CD4-positive, alpha-beta T cell (primary cell): Measurements from ENCODE around the gene ZNF574. TPM values are rescaled to one million over a fixed set of nuclear protein-coding genes. Genes with fewer than 3 reads are reported as not detected.

ENCODE experiments used
- ATAC-seq: fragments of 200-7000 bp; cut with Tn5 transposase; one replicate; pipeline ENCODE4 v1.10.0; 2022; ENCODE audit warnings: mild to moderate bottlenecking; ENCODE audit not compliant: poor library complexity
- CTCF ChIA-PET: fragments of 350-600 bp; sonication (Branson Sonifier 250); formaldehyde crosslinking; loops from one replicate; lab custom pipeline; 2021; ENCODE audit warnings: antibody characterized with exemption, inconsistent platforms; lab: Charles Lee
- POLR2A ChIA-PET: fragments of 350-600 bp; sonication (Branson Sonifier 250); formaldehyde crosslinking; loops from one replicate; lab custom pipeline; 2021; ENCODE audit warnings: antibody characterized with exemption, inconsistent platforms; lab: Charles Lee
- DNase-seq, 14 experiments: peaks; one replicate each; pipeline ENCODE4 v3.0.0-alpha.2; 2013 to 2020; ENCODE audit warnings: mixed read lengths in 2 of 14
- H3K27ac ChIP-seq, 2 donors: one replicate each; pipeline versions ENCODE4 v1.5.1 to v1.7.0; 2013; ENCODE audit warnings: low read length in 2 of 2, low read depth in 1 of 2, mild to moderate bottlenecking in 1 of 2
- H3K27me3 ChIP-seq, 2 experiments: 1 replicate in 1 of 2; 2 replicates in 1 of 2; pipeline versions ENCODE4 v1.6.1 to v1.7.0; 2013; ENCODE audit warnings: low read length in 2 of 2, control low read depth in 1 of 2, mild to moderate bottlenecking in 1 of 2, moderate library complexity in 1 of 2; ENCODE audit not compliant: insufficient read depth in 2 of 2, control insufficient read depth in 1 of 2
- H3K36me3 ChIP-seq: one replicate; pipeline ENCODE4 v1.6.1; 2013; ENCODE audit warnings: low read length, control low read depth; ENCODE audit not compliant: insufficient read depth
- H3K4me1 ChIP-seq: one replicate; pipeline ENCODE4 v1.6.1; 2013; ENCODE audit warnings: low read length, control low read depth; ENCODE audit not compliant: insufficient read depth
- H3K4me3 ChIP-seq: one replicate; pipeline ENCODE4 v1.5.1; 2013; ENCODE audit warnings: mild to moderate bottlenecking, low read length, moderate library complexity
- H3K9me3 ChIP-seq, 2 experiments: 1 replicate in 1 of 2; 2 replicates in 1 of 2; pipeline versions ENCODE4 v1.6.1 to v1.7.0; 2013; ENCODE audit warnings: low read length in 2 of 2, mild to moderate bottlenecking in 2 of 2, control low read depth in 1 of 2, moderate library complexity in 1 of 2; ENCODE audit not compliant: control insufficient read depth in 1 of 2, insufficient read depth in 1 of 2
- H3K27ac Mint-ChIP-seq: one replicate; pipeline ENCODE4 v1.8.0; 2020; ENCODE audit warnings: mixed read lengths
- H3K27me3 Mint-ChIP-seq: one replicate; pipeline ENCODE4 v1.8.0; 2021; ENCODE audit warnings: mixed read lengths
- H3K36me3 Mint-ChIP-seq: one replicate; pipeline ENCODE4 v1.8.0; 2021; ENCODE audit warnings: low read depth, mixed read lengths
- H3K4me1 Mint-ChIP-seq: one replicate; pipeline ENCODE4 v1.8.0; 2021; ENCODE audit warnings: low read depth, mixed read lengths
- H3K4me3 Mint-ChIP-seq: one replicate; pipeline ENCODE4 v1.8.0; 2020; ENCODE audit warnings: mild to moderate bottlenecking, mixed read lengths
- H3K9me3 Mint-ChIP-seq: one replicate; pipeline ENCODE4 v1.8.0; 2020; ENCODE audit warnings: mixed read lengths
- CTCF ChIP-seq: fragments of 200-600 bp; IDR thresholded peaks from one replicate; pipeline ENCODE4 v1.8.0; 2022; ENCODE audit warnings: antibody characterized with exemption, mild to moderate bottlenecking
- intact Hi-C, 2 experiments: fragments of 100-400 bp; cut with DNase I in 1 of 2; cut with micrococcal nuclease in 1 of 2; formaldehyde crosslinking; loops; one replicate each; pipeline versions ENCODE4 v1.15.1 to v1.9.0; 2023 to 2025; cut with DNase I, micrococcal nuclease
- total RNA-seq, 174 experiments: library from RNA in 2 of 174; stranded (reverse) in 2 of 174; gene quantifications; one replicate each; pipeline ENCODE4 v1.2.3 and lab custom pipeline; 2021 to 2026

Gene ZNF574
- total RNA-seq, 2 experiments from 2014 or later, result 21.5 to 24.0 TPM

- H3K4me1 Mint-ChIP-seq, result no peaks in the 10 kb centered on the region
- H3K27ac ChIP-seq, result no peak overlapping the region
- no peak for TF ChIP-seq CTCF
- CTCF ChIA-PET, result no interaction called here
- H3K27me3 ChIP-seq, result no peaks in the 10 kb centered on the region
- intact Hi-C loops, result no loop called here
- DNase-seq (no peak), ATAC-seq (no peak)
- no peaks in the 10 kb centered on the region for H3K9me3 ChIP-seq
- H3K4me3 Mint-ChIP-seq, result no peak overlapping the region
- no peaks in the 10 kb centered on the region for H3K36me3 ChIP-seq
- H3K27ac Mint-ChIP-seq, result no peak overlapping the region
- H3K9me3 Mint-ChIP-seq, result no peaks in the 10 kb centered on the region
- no peak overlapping the region for H3K4me3 ChIP-seq
- H3K4me1 ChIP-seq, result no peaks in the 10 kb centered on the region
- no peaks in the 10 kb centered on the region for H3K36me3 Mint-ChIP-seq
- H3K27me3 Mint-ChIP-seq, result peaks cover 11% of the 10 kb centered on the region
- POLR2A ChIA-PET, result no interaction called here
Measured at GRCh38 chr19:42059196-42059595, 16.8 kb upstream of the ZNF574 start.

- Histone ChIP-seq H3K27me3 (no peaks in the 10 kb centered on the region), H3K27ac (no peak overlapping the region), H3K36me3 (no peaks in the 10 kb centered on the region), H3K9me3 (no peaks in the 10 kb centered on the region), H3K4me1 (no peaks in the 10 kb centered on the region), H3K4me3 (no peak overlapping the region)
- CTCF ChIA-PET, result no interaction called here
- no peak for ATAC-seq
- no peaks in the 10 kb centered on the region for H3K36me3 Mint-ChIP-seq
- H3K27me3 Mint-ChIP-seq, result peaks cover 16% of the 10 kb centered on the region
- POLR2A ChIA-PET, result no interaction called here
- no peak for DNase-seq
- TF ChIP-seq CTCF, result no peak
- H3K4me1 Mint-ChIP-seq, result no peaks in the 10 kb centered on the region
- no peaks in the 10 kb centered on the region for H3K9me3 Mint-ChIP-seq
- no peak overlapping the region for H3K27ac Mint-ChIP-seq
- intact Hi-C loops, result no loop called here
- no peak overlapping the region for H3K4me3 Mint-ChIP-seq
Measured at GRCh38 chr19:42060117-42060516, 15.8 kb upstream of the ZNF574 start.

- H3K27me3 Mint-ChIP-seq, result peaks cover 16% of the 10 kb centered on the region
- no peaks in the 10 kb centered on the region for H3K9me3 ChIP-seq
- no peak overlapping the region for H3K4me3 ChIP-seq
- ATAC-seq, result no peak
- H3K27ac Mint-ChIP-seq, result no peak overlapping the region
- intact Hi-C loops, result no loop called here
- no peak overlapping the region for H3K4me3 Mint-ChIP-seq
- H3K9me3 Mint-ChIP-seq, result no peaks in the 10 kb centered on the region
- H3K27ac ChIP-seq, result no peak overlapping the region
- POLR2A ChIA-PET, result no interaction called here
- H3K36me3 Mint-ChIP-seq, result no peaks in the 10 kb centered on the region
- no peaks in the 10 kb centered on the region for H3K36me3 ChIP-seq
- CTCF ChIA-PET, result no interaction called here
- H3K4me1 ChIP-seq, result peaks cover 5% of the 10 kb centered on the region
- H3K4me1 Mint-ChIP-seq, result no peaks in the 10 kb centered on the region
- H3K27me3 ChIP-seq, result peaks cover 0 to 14% of the 10 kb centered on the region in 2 experiments
- DNase-seq, result no peak
- TF ChIP-seq CTCF, result no peak
Measured at GRCh38 chr19:42062381-42062780, 13.6 kb upstream of the ZNF574 start.
